Effector CD8-positive, alpha-beta T cell (primary cell): ENCODE results near the gene XKR8.

Experiments
- DNase-seq: peaks from one replicate; lab custom pipeline; 2025; lab: John Stamatoyannopoulos, UW

Gene XKR8

DNA sequence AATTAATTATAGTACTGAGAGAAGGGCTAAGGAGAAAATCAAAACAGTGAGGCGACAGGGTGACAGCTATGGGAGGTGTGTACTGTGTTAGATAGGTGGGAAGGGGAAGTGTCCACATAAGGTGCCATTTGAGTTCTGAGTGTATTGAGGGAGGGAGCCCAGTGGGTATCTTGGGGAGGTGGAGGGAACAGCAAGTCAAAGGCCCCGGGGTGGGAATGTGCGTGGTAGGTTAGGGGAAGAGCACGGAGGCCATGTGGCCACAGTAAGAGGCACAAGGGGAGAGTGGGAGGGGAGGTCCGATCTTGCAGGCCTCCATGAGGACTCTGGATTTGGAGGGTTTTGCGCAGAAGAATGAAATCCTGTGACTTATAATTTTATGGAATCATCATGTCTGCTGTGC, 3.0 kb upstream of the XKR8 start:
- DNase-seq: no peak

- no peak for DNase-seq
These were observed 2.1 kb upstream of the XKR8 start for GRCh38 chr1:27957655-27958054.

DNA sequence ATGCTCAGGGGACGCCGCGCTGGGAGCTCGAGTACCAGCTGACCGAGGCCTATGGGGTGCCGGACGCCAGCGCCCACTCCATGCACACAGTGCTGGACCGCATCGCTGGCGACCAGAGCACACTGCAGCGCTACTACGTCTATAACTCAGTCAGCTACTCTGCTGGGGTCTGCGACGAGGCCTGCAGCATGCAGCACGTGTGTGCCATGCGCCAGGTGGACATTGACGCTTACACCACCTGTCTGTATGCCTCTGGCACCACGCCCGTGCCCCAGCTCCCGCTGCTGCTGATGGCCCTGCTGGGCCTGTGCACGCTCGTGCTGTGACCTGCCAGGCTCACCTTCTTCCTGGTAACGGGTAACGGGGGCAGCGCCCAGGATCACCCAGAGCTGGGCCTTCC, 1.3 kb upstream of the XKR8 start:
- no peak for DNase-seq

GRCh38 chr1:27960762-27961645, 1.2 kb downstream of the XKR8 start:
- no peak for DNase-seq

- DNase-seq: no peak
These were observed 2.0 kb downstream of the XKR8 start for GRCh38 chr1:27961646-27962221.

DNA sequence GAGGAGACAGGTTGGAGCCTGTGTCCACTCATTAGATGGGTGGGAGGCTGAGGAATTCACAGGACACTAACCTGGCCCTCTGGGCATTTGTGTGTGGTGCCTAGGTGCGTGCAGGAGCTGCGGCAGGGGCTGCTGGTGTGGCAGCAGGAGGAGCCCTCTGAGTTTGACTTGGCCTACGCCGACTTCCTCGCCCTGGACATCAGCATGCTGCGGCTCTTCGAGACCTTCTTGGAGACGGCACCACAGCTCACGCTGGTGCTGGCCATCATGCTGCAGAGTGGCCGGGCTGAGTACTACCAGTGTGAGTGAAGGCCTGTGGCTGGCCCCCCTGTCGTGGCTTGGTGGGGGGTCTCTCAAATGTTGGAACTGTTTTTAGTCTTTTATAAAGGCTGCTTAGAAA, 3.6 kb downstream of the XKR8 start:
- DNase-seq: no peak

GRCh38 chr1:27966402-27967105, 6.8 kb downstream of the XKR8 start:
- no peak for DNase-seq

DNA sequence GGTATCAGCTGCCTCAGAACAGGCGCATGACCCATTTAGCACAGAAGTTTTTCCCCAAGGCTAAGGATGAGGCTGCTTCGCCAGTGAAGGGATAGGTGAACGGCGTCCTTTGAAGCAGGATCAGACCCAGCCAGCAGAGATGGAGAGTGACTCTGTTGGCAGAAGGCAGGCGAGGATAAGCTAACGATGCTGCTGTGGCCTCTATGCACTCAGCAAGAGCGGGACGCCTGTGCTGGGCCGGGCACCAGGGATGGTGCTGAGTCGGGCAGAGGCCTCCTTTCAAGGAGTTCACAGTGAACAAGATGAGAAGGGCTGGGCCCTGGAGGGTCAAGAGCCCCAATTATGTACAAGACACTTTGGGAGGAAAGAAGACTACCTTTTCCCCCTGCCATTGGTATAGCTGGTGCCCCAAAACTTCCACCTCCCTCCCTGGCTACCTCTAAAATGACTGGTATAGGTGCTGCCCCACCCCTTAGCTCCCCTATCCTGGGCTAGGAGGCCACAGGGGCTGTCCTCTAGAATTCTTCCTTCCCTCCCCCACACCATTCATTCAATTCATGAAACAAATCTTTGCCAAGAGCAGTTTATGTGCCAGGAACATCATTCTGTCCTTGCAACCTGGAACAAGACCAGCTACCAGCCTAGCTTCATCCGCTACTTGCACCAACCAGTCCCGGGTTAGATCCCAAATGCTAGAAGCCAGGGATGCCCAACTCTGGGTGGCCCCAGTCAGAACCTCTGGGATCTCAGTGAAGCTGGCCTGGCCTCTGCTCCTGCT, 7.5 kb downstream of the XKR8 start:
- no peak for DNase-seq

- DNase-seq: no peak
These were observed 8.2 kb downstream of the XKR8 start for GRCh38 chr1:27967884-27968466.

DNA sequence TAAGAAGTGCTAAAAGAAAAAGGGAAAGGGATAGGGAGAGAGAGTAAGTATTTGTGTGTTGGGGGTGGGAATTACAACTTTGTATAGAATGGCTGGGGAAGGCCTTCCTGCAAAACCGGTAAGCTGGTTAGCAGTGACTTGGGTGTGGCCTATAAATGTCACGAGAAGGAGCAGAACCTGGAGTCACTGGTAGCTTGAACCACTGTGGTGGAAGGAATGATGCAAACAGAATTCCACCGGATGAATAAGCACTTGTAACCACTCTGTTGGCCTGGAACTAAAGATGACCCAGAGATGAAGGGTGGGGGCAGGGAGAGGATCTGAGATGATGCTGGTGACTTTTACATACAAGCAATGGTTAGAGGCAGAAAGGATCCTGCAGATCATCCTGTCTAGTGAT, 8.9 kb downstream of the XKR8 start:
- DNase-seq: no peak

GRCh38 chr1:27970401-27970800, 10.6 kb downstream of the XKR8 start:
- no peak for DNase-seq

- no peak for DNase-seq
These were observed 11.9 kb downstream of the XKR8 start for GRCh38 chr1:27971674-27972073.

GRCh38 chr1:27972141-27972540, 12.4 kb downstream of the XKR8 start:
- DNase-seq: no peak

DNA sequence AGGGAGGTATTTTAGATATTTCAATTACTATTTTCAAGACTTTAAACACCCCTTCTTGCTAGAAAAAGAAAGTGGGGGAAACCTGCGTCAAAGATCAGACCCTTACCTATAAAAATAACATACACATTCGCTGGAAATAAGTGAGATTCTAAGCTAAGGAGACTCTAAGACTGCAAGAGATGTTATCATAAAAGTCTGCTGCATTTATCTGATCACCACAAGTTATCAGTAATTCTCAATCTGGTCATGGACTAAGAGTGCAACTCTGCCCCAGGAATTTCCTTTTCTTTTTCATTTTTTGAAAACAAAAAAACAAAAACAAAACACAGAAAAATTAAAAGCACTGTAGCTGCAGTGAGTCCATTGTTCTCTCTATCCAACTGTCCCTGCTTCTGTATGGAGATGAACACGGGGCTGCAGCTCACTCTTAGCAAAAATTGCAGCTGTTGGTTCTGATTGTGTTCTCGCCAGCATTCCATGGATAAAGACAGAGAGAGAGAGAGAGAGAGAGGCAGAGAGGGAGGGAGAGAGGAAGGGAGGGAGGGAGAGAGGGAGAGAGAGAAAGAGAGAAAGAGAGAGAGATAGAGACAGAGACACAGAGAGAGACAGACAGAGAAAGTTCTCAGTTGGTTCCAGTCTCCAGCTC, 14.1 kb downstream of the XKR8 start:
- no peak for DNase-seq

DNA sequence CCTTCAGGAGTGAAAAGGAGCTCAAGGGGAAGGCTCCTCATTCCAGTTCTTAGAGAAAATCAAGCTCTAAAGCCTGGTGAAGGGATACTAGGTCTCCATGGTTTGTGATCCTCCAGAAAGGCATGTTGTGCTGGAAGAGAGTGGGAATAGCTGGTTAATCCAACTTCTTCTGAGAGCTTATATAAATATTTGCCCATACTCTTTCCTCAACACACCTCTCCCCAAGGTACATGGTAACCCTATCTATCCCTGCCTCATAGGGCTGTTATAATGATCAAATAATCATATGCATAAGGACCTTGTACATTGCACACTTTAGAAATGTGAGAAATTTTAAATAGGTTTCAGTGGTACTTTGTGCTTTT, 14.6 kb downstream of the XKR8 start:
- no peak for DNase-seq

DNA sequence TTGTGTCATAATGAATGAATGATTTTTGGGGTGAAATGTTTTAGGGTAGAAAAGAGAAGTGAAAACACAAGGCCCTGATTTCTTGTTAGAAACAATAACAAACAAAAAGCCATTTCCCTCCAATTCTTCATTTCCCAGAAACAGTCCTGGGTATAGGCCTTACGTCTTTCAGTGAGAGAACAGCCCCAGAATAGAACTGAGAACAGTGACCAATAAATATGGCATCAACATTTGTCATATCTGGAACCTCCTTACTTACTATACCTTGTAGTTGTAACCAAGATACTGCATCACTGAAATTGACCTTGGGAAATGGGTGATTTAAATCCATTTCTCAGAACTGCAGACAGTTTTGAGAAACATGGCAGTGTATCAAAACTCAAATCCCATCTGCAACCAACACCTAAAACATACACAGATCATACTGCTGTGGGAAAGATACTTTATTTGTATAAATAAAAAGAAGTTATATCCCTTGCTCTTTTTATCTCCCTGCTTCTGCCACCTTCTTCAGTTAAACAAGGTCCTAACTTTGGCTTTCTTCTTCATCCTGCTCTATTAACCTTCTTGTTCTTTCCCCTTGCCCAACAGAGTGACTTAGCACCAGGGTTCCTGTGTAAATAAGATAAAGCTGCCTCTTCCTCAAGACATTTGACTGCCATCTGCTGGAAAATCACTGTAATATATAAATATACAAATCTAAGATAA, 19.5 kb downstream of the XKR8 start:
- no peak for DNase-seq

GRCh38 chr1:27979859-27980201, 20.1 kb downstream of the XKR8 start:
- DNase-seq: no peak

GRCh38 chr1:27980216-27980845, 20.6 kb downstream of the XKR8 start:
- DNase-seq: no peak

- DNase-seq: no peak
These were observed 21.4 kb downstream of the XKR8 start for GRCh38 chr1:27981145-27981544.

DNA sequence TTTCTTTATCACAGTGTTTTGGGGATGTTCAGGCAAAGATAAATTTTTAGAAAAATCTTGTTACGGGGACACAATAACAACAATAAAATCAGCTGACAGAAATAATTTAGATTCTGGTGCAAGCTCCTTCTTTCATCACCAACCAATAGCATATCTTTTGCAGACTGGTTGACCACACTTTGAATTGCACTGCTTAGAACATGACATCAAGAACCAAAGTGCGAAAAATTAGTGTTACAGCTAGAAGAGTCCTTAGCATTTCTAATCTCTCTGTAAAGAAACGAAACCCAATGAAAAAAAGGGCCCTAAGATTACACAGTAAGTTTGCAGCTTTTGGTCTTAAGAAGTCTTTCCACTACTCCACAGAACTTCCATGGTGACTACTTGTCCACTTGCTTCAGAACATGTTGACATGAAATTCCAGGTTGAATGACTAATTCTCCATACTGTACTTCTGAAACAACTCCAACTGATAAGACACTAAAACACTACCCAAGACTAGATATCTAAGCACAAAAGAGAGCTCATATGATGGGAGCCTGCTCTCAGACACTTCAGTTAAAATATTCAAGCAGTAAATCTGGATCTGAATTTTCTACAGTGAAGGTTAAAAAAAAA, 31.3 kb downstream of the XKR8 start:
- no peak for DNase-seq
